ENCODE results near the gene HAGHL. TPM values are rescaled to one million over a fixed set of nuclear protein-coding genes. Genes with fewer than 3 reads are reported as not detected.

HAGHL gene
- total and polyA plus RNA-seq, 2 of the 8 experiments (the other 6 are each of a cell fraction or from before 2014, with no cell fraction given) = 26.6 to 26.9 TPM

DNA sequence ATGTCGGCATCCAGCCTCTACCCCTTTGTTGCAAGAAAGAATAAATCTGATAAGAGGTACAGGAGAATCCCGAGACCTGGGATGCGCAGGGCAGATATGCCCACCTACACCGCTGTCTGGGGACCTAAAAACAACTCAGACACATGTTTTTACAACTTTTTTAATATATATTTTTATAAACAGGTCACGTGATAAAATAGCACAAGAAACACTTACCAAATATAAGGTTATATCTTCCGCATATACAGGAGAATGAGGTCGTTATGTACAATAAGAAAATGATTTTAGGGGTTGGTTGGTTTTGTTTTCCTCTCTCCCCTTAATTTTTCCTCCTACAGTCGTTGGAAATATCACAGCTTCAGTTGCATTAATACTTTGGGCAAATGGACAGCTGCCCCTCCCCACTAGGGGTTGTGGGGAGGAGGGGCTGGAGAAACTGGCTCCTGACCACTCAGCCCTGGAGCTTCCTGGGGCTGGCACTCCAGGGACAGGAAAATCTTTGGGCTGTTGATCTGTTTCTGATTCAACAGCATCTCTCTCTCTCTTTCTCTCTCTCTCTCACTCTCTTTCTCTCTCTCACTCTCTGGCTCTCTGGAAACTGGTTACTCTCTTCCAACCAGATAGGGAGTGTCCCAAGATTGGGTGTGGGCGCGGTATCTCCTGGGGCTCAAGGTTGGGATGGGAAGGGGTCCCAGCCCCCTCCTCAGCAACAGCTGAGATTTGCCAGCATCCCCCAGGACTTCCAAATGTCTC is 34.4 kb upstream of the HAGHL start:
- H3K56ac ChIP-seq (replicated peaks; ENCODE audit: insufficient read length, low read depth, low read length) = no peak overlapping the region
- no peak overlapping the region for H3K4me3 ChIP-seq (ENCODE audit: extremely low read depth in 1 of 4, insufficient read depth in 2 of 4, low read depth in 3 of 4, low read length in 4 of 4)
- peaks cover 15% of the 10 kb centered on the region for H3K23me2 ChIP-seq (ENCODE audit: low read depth, low read length)
- H3K4me2 ChIP-seq (ENCODE audit: insufficient read depth in 1 of 2, low read depth in 2 of 2, low read length in 2 of 2) = no peak overlapping the region; a peak in 1 of 4 replicates
- no peak for FAIRE-seq
- H2AK5ac ChIP-seq (ENCODE audit: low read depth, low read length) = no peak overlapping the region
- no peak overlapping the region for H2BK20ac ChIP-seq (ENCODE audit: low read length)
- H2BK15ac ChIP-seq (ENCODE audit: low read length) = no peak overlapping the region
- H3K79me2 ChIP-seq (ENCODE audit: control insufficient read depth in 1 of 2, insufficient read depth in 2 of 2, low read length in 2 of 2) = no peaks in the 10 kb centered on the region
- no peak overlapping the region for H4K91ac ChIP-seq (replicated peaks; ENCODE audit: insufficient read length, low read length)
- H2BK12ac ChIP-seq (ENCODE audit: low read depth, low read length) = no peak overlapping the region
- H3K23ac ChIP-seq (ENCODE audit: insufficient read length) = no peak overlapping the region
- no peaks in the 10 kb centered on the region for H3K9me3 ChIP-seq (ENCODE audit: insufficient read depth in 2 of 2, low read depth in 1 of 2, low read length in 1 of 2)
- H2BK5ac ChIP-seq (ENCODE audit: low read depth, low read length) = no peak overlapping the region
- WGBS, 2 experiments (ENCODE audit: extremely low coverage in 1 of 2, insufficient coverage in 1 of 2, insufficient read length in 1 of 2, insufficient replicate concordance in 2 of 2, low coverage in 1 of 2, low lambda C conversion rate in 2 of 2, missing lambda C conversion rate in 1 of 2) = 75% methylated on average over 10 of the region's 10 CpGs; no CpG with 5 or more reads in 1 of the 2 experiments
- no peak overlapping the region for H3K9ac ChIP-seq (replicated peaks in 1 of 4; ENCODE audit: extremely low read depth in 1 of 4, low read depth in 3 of 4, low read length in 3 of 4)
- TF ChIP-seq SP4 (IDR thresholded peaks at IDR 0.05; ENCODE audit: low read length) = no peak
- TF ChIP-seq ATF2 (IDR thresholded peaks at IDR 0.05; ENCODE audit: low read length) = no peak
- TF ChIP-seq E2F6 (IDR thresholded peaks at IDR 0.05) = no peak
- no peak for TF ChIP-seq HDAC6 (IDR thresholded peaks at IDR 0.05; ENCODE audit: low read depth, low read length)
- no peak for TF ChIP-seq RBBP5 (IDR thresholded peaks at IDR 0.05; ENCODE audit: borderline replicate concordance, low read depth, low read length)
- H3K4me1 ChIP-seq (replicated peaks in 1 of 4; ENCODE audit: control insufficient read depth in 3 of 4, insufficient read depth in 4 of 4, low read length in 3 of 4) = peaks cover 0 to 23% (median 15%) of the 10 kb centered on the region in 4 experiments; a peak in 5 of 7 replicates
- no peak for DNase-seq (ENCODE audit: low read depth in 1 of 2, low spot score in 2 of 2)
- H4K8ac ChIP-seq (ENCODE audit: extremely low read depth, insufficient read depth, low read length) = no peak overlapping the region
- no peak overlapping the region for H3K18ac ChIP-seq (ENCODE audit: extremely low read depth, low read length)
- ChIA-PET POLR2A (ENCODE audit: partially characterized antibody) (interaction anchor here (1.1 to 4.6 kb wide), 4 partner anchors 10 to 40 kb away, joined by 3 to 48 read pairs (median 6); partner anchors contain the start of genes ANTKMT, JMJD8, RHBDL1 and STUB1), CTCF (ENCODE audit: partially characterized antibody) (interaction anchor here (0.9 to 2.0 kb wide), 5 partner anchors 11 to 93 kb away, joined by 3 to 7 read pairs (median 6); no protein-coding TSS in a partner anchor)
- H2BK120ac ChIP-seq (replicated peaks; ENCODE audit: low read depth, low read length) = no peak overlapping the region
- no peak overlapping the region for H3K14ac ChIP-seq (ENCODE audit: insufficient read length)
- H3K27me3 ChIP-seq (replicated peaks in 1 of 4; ENCODE audit: control insufficient read depth in 3 of 4, extremely low read depth in 1 of 4, insufficient read depth in 3 of 4, low read length in 3 of 4) = peaks cover 1 to 53% (median 34%) of the 10 kb centered on the region in 4 experiments
- H2AFZ ChIP-seq (ENCODE audit: low read length) = no peak overlapping the region
- peaks cover 4% of the 10 kb centered on the region for H3K79me1 ChIP-seq (ENCODE audit: low read depth, low read length)
- H3K27ac ChIP-seq (ENCODE audit: low read depth, low read length) = no peak overlapping the region
- H4K20me1 ChIP-seq (replicated peaks in 1 of 2; ENCODE audit: control insufficient read depth in 1 of 2, insufficient read depth in 2 of 2, low read length in 2 of 2) = peaks cover 0 to 11% of the 10 kb centered on the region in 2 experiments
- H4K5ac ChIP-seq (ENCODE audit: insufficient read length, low read depth, low read length) = no peak overlapping the region
- no peak overlapping the region for H3K4ac ChIP-seq (replicated peaks; ENCODE audit: insufficient read length, low read depth, low read length)
- H3K36me3 ChIP-seq (ENCODE audit: control insufficient read depth in 2 of 4, insufficient read depth in 4 of 4, low read length in 3 of 4) = no peaks in the 10 kb centered on the region

Data from H1 (cell line).